CD4-positive, alpha-beta memory T cell (primary cell): Measurements from ENCODE around the gene CLSTN2. TPM values are rescaled to one million over a fixed set of nuclear protein-coding genes. Genes with fewer than 3 reads are reported as not detected.

Experiments used
- CTCF ChIA-PET: fragments of 350-600 bp; sonication (Branson Sonifier 250); formaldehyde crosslinking; loops from one replicate; lab custom pipeline; 2021; ENCODE audit warnings: inconsistent platforms; ENCODE audit not compliant: partially characterized antibody; lab: Charles Lee
- POLR2A ChIA-PET: fragments of 350-600 bp; sonication (Branson Sonifier 250); formaldehyde crosslinking; loops from one replicate; lab custom pipeline; 2021; ENCODE audit not compliant: partially characterized antibody; lab: Charles Lee
- DNase-seq, 5 donors: peaks; one replicate each; pipeline versions ENCODE4 v3.0.0 to v3.0.0-alpha.2; 2020 to 2022; ENCODE audit warnings: mixed read lengths in 1 of 5
- H3K27ac ChIP-seq: one replicate; pipeline ENCODE4 v1.7.0; 2013; ENCODE audit warnings: low read depth, low read length
- H3K27me3 ChIP-seq: 2 replicates; pipeline ENCODE4 v1.7.0; 2013; ENCODE audit warnings: mild to moderate bottlenecking, low read length, moderate library complexity; ENCODE audit not compliant: insufficient read depth
- H3K36me3 ChIP-seq: 2 replicates; pipeline ENCODE4 v1.7.0; 2013; ENCODE audit warnings: mild to moderate bottlenecking, low read length, moderate library complexity; ENCODE audit not compliant: insufficient read depth
- H3K4me1 ChIP-seq: 2 replicates; pipeline ENCODE4 v1.7.0; 2013; ENCODE audit warnings: mild to moderate bottlenecking, low read length, moderate library complexity; ENCODE audit not compliant: insufficient read depth
- H3K4me3 ChIP-seq, 2 donors: one replicate each; pipeline ENCODE4 v1.7.0; 2013; ENCODE audit warnings: low read length in 2 of 2, mild to moderate bottlenecking in 1 of 2
- H3K9me3 ChIP-seq, 2 donors: one replicate each; pipeline ENCODE4 v1.7.0; 2013; ENCODE audit warnings: low read length in 2 of 2, control low read depth in 1 of 2; ENCODE audit not compliant: control insufficient read depth in 1 of 2
- H3K27ac Mint-ChIP-seq, 7 donors: one replicate each; pipeline ENCODE4 v1.8.0; 2020 to 2021; ENCODE audit warnings: mixed read lengths in 7 of 7, mild to moderate bottlenecking in 6 of 7, inconsistent platforms in 3 of 7, moderate library complexity in 3 of 7
- H3K27me3 Mint-ChIP-seq, 2 donors: one replicate each; pipeline ENCODE4 v1.8.0; 2020 to 2021; ENCODE audit warnings: mixed read lengths in 2 of 2
- H3K36me3 Mint-ChIP-seq, 2 donors: one replicate each; pipeline ENCODE4 v1.8.0; 2020 to 2021; ENCODE audit warnings: mixed read lengths in 2 of 2, inconsistent platforms in 1 of 2, mild to moderate bottlenecking in 1 of 2
- H3K4me1 Mint-ChIP-seq, 4 donors: one replicate each; pipeline ENCODE4 v1.8.0; 2020 to 2021; ENCODE audit warnings: mixed read lengths in 4 of 4, mild to moderate bottlenecking in 1 of 4
- H3K4me3 Mint-ChIP-seq, 8 donors: one replicate each; pipeline ENCODE4 v1.8.0; 2020 to 2021; ENCODE audit warnings: mixed read lengths in 8 of 8, mild to moderate bottlenecking in 7 of 8, moderate library complexity in 6 of 8, inconsistent platforms in 3 of 8
- H3K9me3 Mint-ChIP-seq, 8 donors: one replicate each; pipeline ENCODE4 v1.8.0; 2020 to 2021; ENCODE audit warnings: mixed read lengths in 8 of 8, mild to moderate bottlenecking in 5 of 8, inconsistent platforms in 3 of 8, moderate library complexity in 1 of 8
- intact Hi-C: fragments of 100-400 bp; cut with micrococcal nuclease; formaldehyde crosslinking; loops from one replicate; pipeline ENCODE4 v1.15.1; 2023
- polyA plus RNA-seq, 2 donors: library from polyadenylated mRNA; unstranded; fragments of 300-500 nt; fragmentation: Illumina TruSeq; gene quantifications; one replicate each; pipeline ENCODE4 v1.2.3, GENCODE V29; 2021
- total RNA-seq, 2 experiments: library from RNA; stranded (reverse); gene quantifications; one replicate each; pipeline ENCODE4 v1.2.3, GENCODE V29; 2021

The CLSTN2 gene
- total and polyA plus RNA-seq, 4 experiments from 2014 or later = not detected

GRCh38 chr3:140568131-140568530 lies 633.1 kb downstream of the CLSTN2 start:
- no peak for DNase-seq
- Histone ChIP-seq H3K9me3 (no peaks in the 10 kb centered on the region), H3K4me3 (no peak overlapping the region), H3K27ac (no peak overlapping the region), H3K36me3 (no peaks in the 10 kb centered on the region), H3K4me1 (no peaks in the 10 kb centered on the region), H3K27me3 (no peaks in the 10 kb centered on the region)
- no peaks in the 10 kb centered on the region for H3K36me3 Mint-ChIP-seq
- ChIA-PET POLR2A (interaction anchor here (0.6 kb wide), 1 partner anchor 237 kb away, joined by 3 read pairs; no protein-coding TSS in a partner anchor), CTCF (no interaction called here)
- no peaks in the 10 kb centered on the region for H3K4me1 Mint-ChIP-seq
- no peak overlapping the region for H3K4me3 Mint-ChIP-seq
- peaks cover 0 to 2% (median 0%) of the 10 kb centered on the region in 8 donors for H3K9me3 Mint-ChIP-seq
- intact Hi-C loops = no loop called here
- H3K27me3 Mint-ChIP-seq = peaks cover 0 to 1% of the 10 kb centered on the region in 2 donors
- no peak overlapping the region for H3K27ac Mint-ChIP-seq

GRCh38 chr3:140568842-140569520 lies 634.0 kb downstream of the CLSTN2 start:
- intact Hi-C loops = no loop called here
- Histone ChIP-seq H3K27me3 (no peaks in the 10 kb centered on the region), H3K27ac (no peak overlapping the region), H3K4me3 (no peak overlapping the region), H3K36me3 (no peaks in the 10 kb centered on the region), H3K4me1 (no peaks in the 10 kb centered on the region), H3K9me3 (no peaks in the 10 kb centered on the region)
- CTCF ChIA-PET = no interaction called here
- H3K27me3 Mint-ChIP-seq = peaks cover 0 to 1% of the 10 kb centered on the region in 2 donors
- no peak overlapping the region for H3K27ac Mint-ChIP-seq
- H3K4me3 Mint-ChIP-seq = no peak overlapping the region
- POLR2A ChIA-PET = no interaction called here
- no peaks in the 10 kb centered on the region for H3K4me1 Mint-ChIP-seq
- H3K9me3 Mint-ChIP-seq = peaks cover 0 to 2% (median 0%) of the 10 kb centered on the region in 8 donors
- H3K36me3 Mint-ChIP-seq = no peaks in the 10 kb centered on the region
- DNase-seq = no peak

- Histone ChIP-seq H3K27me3 (no peaks in the 10 kb centered on the region), H3K9me3 (no peaks in the 10 kb centered on the region), H3K4me3 (no peak overlapping the region), H3K4me1 (no peaks in the 10 kb centered on the region), H3K27ac (no peak overlapping the region), H3K36me3 (no peaks in the 10 kb centered on the region)
- Mint-ChIP-seq H3K27me3 (peaks cover 0 to 1% of the 10 kb centered on the region in 2 donors), H3K9me3 (peaks cover 0 to 2% (median 0%) of the 10 kb centered on the region in 8 donors), H3K36me3 (no peaks in the 10 kb centered on the region), H3K4me3 (no peak overlapping the region), H3K27ac (no peak overlapping the region), H3K4me1 (no peaks in the 10 kb centered on the region)
- DNase-seq = no peak
- intact Hi-C loops = no loop called here
- ChIA-PET POLR2A (no interaction called here), CTCF (no interaction called here)
These were observed 635.6 kb downstream of the CLSTN2 start for GRCh38 chr3:140570602-140571001.

GRCh38 chr3:140571836-140572235 lies 636.9 kb downstream of the CLSTN2 start:
- H3K4me1 ChIP-seq = no peaks in the 10 kb centered on the region
- intact Hi-C loops = no loop called here
- POLR2A ChIA-PET = no interaction called here
- peaks cover 0 to 2% (median 0%) of the 10 kb centered on the region in 8 donors for H3K9me3 Mint-ChIP-seq
- H3K27me3 Mint-ChIP-seq = peaks cover 0 to 1% of the 10 kb centered on the region in 2 donors
- CTCF ChIA-PET = interaction anchor here (1.0 kb wide), 1 partner anchor 14 kb away, joined by 3 read pairs; no protein-coding TSS in a partner anchor
- H3K27ac ChIP-seq = no peak overlapping the region
- no peaks in the 10 kb centered on the region for H3K36me3 ChIP-seq
- no peak overlapping the region for H3K4me3 ChIP-seq
- H3K27me3 ChIP-seq = no peaks in the 10 kb centered on the region
- H3K9me3 ChIP-seq = no peaks in the 10 kb centered on the region
- H3K36me3 Mint-ChIP-seq = no peaks in the 10 kb centered on the region
- no peak overlapping the region for H3K27ac Mint-ChIP-seq
- H3K4me3 Mint-ChIP-seq = no peak overlapping the region
- no peak for DNase-seq
- no peaks in the 10 kb centered on the region for H3K4me1 Mint-ChIP-seq

GRCh38 chr3:140572334-140572733 lies 637.3 kb downstream of the CLSTN2 start:
- H3K36me3 ChIP-seq = no peaks in the 10 kb centered on the region
- CTCF ChIA-PET = interaction anchor here (1.0 kb wide), 1 partner anchor 13 kb away, joined by 3 read pairs; no protein-coding TSS in a partner anchor
- no peak overlapping the region for H3K27ac ChIP-seq
- H3K4me1 ChIP-seq = no peaks in the 10 kb centered on the region
- no peak overlapping the region for H3K4me3 Mint-ChIP-seq
- H3K9me3 Mint-ChIP-seq = peaks cover 0 to 2% (median 0%) of the 10 kb centered on the region in 8 donors
- no peaks in the 10 kb centered on the region for H3K36me3 Mint-ChIP-seq
- H3K27me3 ChIP-seq = no peaks in the 10 kb centered on the region
- intact Hi-C loops = no loop called here
- H3K27me3 Mint-ChIP-seq = peaks cover 1 to 2% of the 10 kb centered on the region in 2 donors
- H3K27ac Mint-ChIP-seq = no peak overlapping the region
- DNase-seq = no peak
- H3K9me3 ChIP-seq = no peaks in the 10 kb centered on the region
- no peak overlapping the region for H3K4me3 ChIP-seq
- POLR2A ChIA-PET = no interaction called here
- H3K4me1 Mint-ChIP-seq = no peaks in the 10 kb centered on the region

GRCh38 chr3:140573011-140573410 lies 638.0 kb downstream of the CLSTN2 start:
- ChIA-PET POLR2A (no interaction called here), CTCF (no interaction called here)
- intact Hi-C loops = no loop called here

GRCh38 chr3:140574375-140574774 lies 639.4 kb downstream of the CLSTN2 start:
- no peaks in the 10 kb centered on the region for H3K27me3 ChIP-seq
- CTCF ChIA-PET = no interaction called here
- H3K9me3 ChIP-seq = no peaks in the 10 kb centered on the region
- no peak overlapping the region for H3K27ac Mint-ChIP-seq
- H3K4me3 Mint-ChIP-seq = no peak overlapping the region
- H3K4me1 ChIP-seq = no peaks in the 10 kb centered on the region
- H3K27me3 Mint-ChIP-seq = peaks cover 3 to 5% of the 10 kb centered on the region in 2 donors
- intact Hi-C loops = no loop called here
- H3K9me3 Mint-ChIP-seq = no peaks in the 10 kb centered on the region
- H3K4me3 ChIP-seq = no peak overlapping the region
- H3K36me3 ChIP-seq = no peaks in the 10 kb centered on the region
- no peak overlapping the region for H3K27ac ChIP-seq
- DNase-seq = no peak
- H3K36me3 Mint-ChIP-seq = no peaks in the 10 kb centered on the region
- no peaks in the 10 kb centered on the region for H3K4me1 Mint-ChIP-seq
- POLR2A ChIA-PET = no interaction called here

More at GRCh38 chr3:140573011-140573410, 638.0 kb downstream of the CLSTN2 start:
- no peak overlapping the region for H3K27ac ChIP-seq
- DNase-seq = no peak
- Mint-ChIP-seq H3K27ac (no peak overlapping the region), H3K9me3 (peaks cover 0 to 2% (median 0%) of the 10 kb centered on the region in 8 donors), H3K4me1 (no peaks in the 10 kb centered on the region), H3K36me3 (no peaks in the 10 kb centered on the region), H3K4me3 (no peak overlapping the region), H3K27me3 (peaks cover 1 to 3% of the 10 kb centered on the region in 2 donors)
- no peak overlapping the region for H3K4me3 ChIP-seq
- no peaks in the 10 kb centered on the region for H3K4me1 ChIP-seq
- H3K9me3 ChIP-seq = no peaks in the 10 kb centered on the region
- H3K36me3 ChIP-seq = no peaks in the 10 kb centered on the region
- H3K27me3 ChIP-seq = no peaks in the 10 kb centered on the region
